Endometrial microvascular endothelial cells (primary cell): Measurements from ENCODE around the gene OPTN. TPM values are rescaled to one million over a fixed set of nuclear protein-coding genes. Genes with fewer than 3 reads are reported as not detected.

Experiments
- in situ Hi-C: cut with HindIII; loops from 2 replicates; pipeline ENCODE4 v1.10.0; 2017; ENCODE audit warnings: low sequenced_read_pairs, low pct_unique_long_range_greater_than_20kb; ENCODE audit errors: inconsistent ontology term
- total RNA-seq: library from RNA; depleted of rRNA; stranded (reverse); fragments of >200 nt; gene quantifications from one replicate; pipeline ENCODE4 v1.2.3, GENCODE V29; 2015; ENCODE audit errors: inconsistent ontology term

Gene OPTN
- total RNA-seq, 1 donor from 2014 or later: 52.0 TPM

DNA sequence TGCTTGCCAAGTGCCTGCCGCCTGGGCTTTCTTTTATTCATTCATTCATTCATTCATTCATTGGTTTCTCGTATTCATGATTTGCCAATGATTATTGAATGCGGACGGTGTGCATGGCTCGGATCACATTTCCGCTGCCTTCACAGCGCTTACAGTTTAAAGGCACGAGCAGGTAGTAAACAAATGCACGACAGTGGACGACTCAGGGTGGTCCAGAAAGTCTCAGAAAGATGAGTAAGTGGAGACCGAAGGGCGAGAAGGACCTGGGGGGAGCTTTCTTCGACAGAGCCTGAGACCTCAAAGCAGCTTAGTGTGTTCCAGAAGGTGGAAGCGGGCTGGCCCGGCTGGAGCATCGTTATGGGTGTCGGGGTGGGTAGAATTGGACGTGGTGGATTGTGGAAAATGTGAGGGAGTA, 61.9 kb downstream of the OPTN start:
- in situ Hi-C loops: no loop called here

DNA sequence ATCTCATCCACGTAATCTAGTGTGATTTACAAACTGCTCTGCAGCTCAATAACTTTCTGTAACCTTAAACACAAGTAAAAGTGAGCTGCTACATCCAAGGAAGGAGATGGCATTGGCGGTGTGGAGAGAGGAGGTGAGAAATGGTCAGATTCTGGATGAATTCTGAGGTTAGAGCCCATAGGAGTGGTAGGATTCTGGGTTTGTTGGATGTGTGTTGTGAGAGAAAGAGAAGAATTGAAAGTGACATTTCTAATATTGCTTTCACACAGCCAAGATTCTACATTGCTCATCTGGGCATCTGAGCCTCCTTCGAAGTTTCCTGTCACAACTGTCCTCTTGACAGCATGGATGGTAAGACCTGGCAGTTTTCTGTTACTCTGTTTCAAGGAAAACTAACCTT, 63.9 kb downstream of the OPTN start:
- in situ Hi-C loops: no loop called here

DNA sequence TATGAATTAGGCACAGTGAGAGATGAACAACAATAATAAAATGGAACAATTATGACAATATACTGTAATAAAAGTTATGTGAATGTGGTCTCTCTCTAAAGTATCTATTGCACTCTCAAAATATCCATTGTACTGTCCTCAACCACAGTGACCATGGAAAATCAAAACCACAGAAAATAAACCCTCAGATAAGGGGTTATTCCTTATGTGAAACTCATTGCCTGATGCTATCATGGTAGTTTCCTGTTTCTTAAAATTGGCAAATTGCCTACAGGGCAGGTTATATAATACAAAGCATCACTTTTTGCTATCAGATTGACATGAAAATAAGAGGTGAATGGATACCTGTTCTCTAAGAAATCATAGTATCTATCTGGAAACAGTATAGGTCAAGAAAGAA, 65.2 kb downstream of the OPTN start:
- in situ Hi-C loops: no loop called here

DNA sequence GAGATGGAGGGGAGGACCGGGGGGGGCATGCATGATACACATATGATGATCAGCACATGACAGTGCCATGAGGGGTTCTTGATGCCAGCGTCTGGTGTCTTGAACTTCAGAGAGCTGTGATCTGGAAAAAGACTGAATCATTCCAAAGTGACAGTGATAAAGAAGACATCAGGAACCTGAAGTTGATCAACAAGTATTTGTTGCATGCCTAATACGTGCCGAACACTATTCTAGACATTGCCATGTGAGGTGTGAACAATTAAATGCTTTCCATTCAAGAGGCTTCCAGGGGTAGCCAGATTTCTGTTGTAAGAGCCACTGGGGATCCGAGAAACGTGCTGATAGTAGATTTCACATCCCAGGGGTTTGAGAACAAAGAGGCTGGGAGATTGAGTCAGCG, 67.6 kb downstream of the OPTN start:
- in situ Hi-C loops: no loop called here

DNA sequence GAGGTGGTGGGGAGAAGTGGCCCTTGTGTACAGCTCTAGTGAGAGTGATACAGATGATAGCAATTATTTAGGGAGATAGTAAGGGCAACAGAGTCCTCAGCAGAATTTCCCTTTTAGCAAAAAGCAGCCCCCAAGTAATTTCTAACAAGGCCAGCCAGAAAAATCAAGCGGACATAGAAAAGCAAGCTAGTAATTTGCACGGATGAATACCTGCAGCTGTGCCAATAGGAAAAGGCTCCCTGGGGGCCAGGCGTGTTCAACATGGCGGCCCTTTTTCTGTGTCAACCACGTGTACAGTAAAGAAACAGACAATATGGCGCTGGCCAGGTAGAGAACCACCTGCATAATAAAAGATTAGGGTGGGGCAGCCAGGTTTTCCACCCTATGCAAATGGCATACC, 68.8 kb downstream of the OPTN start:
- in situ Hi-C loops: no loop called here

DNA sequence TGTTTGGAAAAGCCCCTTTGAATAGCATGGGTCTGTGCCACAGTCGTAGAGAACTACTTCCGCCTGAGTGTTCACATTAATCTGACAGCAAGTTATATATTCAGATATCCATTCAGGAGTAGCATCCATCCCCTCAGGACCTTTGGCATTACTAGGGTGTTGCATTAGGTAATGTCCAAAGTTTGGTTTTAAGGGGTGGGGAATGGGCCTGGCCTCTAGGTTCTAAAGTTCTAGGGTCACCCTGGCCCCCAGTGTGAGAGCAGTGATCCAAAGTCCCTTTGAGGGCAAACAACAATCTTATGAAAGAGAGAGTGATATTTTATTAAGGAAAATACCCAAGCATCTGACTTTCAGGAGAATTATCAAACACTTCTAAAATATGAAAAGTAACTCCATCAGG, 73.7 kb downstream of the OPTN start:
- in situ Hi-C loops: no loop called here

DNA sequence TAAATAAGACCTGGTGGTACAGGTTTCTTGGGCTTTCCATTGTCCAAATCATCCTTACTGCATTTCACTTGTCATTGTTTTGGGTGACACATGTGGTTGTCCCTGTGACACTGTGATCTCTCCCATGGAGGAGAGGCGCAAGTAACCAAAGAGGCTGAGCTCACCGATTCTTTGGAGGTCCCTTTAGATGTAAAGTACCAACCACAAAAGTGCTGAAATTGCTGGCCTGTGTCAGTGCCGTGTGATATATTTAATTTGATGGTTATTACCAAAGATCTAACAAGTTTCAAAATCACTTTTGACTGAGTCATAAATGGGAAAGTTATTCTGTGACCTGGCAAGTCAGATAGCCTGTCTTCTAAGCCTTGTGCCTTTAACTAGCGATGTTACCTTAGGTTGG, 80.8 kb downstream of the OPTN start:
- in situ Hi-C loops: no loop called here

DNA sequence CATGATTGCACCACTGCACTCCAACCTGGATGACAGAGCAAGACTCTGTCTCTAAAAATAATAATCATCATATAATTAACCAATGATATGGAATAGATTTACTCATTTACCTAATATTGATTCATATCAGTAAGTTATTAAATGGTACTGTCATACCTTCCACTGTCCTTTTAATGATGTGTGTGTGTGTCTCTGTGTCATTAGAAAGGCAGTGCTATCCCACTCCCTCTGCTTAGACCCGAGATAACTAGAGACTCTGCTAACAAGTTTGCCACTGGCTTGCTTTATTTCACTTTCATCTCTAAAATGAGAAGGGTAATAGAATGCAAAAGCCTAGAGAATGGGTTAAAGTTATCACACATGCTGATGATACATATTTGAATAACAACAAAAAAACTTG, 82.5 kb downstream of the OPTN start:
- in situ Hi-C loops: no loop called here

DNA sequence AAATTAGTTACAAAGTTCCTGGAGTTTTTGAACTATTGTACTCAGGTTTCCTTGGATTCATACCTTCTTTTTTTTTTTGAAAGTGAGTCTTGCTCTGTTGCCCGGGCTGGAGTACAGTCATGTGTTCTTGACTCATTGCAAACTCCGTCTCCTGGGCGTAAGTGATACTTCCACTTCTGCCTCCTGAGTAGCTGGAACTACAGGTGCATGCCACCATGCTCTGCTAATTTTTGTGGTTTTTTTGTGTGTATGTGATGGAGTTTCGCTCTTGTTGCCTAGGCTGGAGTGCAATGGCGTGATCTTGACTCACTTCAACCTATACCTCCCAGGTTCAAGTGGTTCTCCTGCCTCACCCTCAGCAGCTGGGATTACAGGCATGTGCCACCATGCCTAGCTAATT, 83.7 kb downstream of the OPTN start:
- in situ Hi-C loops: no loop called here

DNA sequence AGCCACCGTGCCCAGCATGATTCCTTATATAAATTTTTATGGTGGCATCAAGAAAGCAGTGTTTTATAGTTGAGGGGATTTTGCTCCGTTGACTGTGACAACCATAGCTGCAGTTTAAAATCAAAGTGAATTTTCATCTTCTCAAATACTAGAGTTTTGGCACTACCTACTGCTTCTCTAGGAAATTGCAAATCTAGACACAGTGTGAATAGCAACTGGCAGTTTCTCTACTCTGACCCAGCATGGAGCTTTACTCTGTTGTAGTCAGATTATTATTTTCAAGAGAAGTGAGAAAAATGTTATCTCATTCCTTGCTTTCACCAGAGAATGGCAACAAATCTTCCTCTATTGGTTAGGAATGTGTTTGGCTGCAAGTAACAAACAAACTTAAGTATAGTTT, 84.3 kb downstream of the OPTN start:
- in situ Hi-C loops: no loop called here

DNA sequence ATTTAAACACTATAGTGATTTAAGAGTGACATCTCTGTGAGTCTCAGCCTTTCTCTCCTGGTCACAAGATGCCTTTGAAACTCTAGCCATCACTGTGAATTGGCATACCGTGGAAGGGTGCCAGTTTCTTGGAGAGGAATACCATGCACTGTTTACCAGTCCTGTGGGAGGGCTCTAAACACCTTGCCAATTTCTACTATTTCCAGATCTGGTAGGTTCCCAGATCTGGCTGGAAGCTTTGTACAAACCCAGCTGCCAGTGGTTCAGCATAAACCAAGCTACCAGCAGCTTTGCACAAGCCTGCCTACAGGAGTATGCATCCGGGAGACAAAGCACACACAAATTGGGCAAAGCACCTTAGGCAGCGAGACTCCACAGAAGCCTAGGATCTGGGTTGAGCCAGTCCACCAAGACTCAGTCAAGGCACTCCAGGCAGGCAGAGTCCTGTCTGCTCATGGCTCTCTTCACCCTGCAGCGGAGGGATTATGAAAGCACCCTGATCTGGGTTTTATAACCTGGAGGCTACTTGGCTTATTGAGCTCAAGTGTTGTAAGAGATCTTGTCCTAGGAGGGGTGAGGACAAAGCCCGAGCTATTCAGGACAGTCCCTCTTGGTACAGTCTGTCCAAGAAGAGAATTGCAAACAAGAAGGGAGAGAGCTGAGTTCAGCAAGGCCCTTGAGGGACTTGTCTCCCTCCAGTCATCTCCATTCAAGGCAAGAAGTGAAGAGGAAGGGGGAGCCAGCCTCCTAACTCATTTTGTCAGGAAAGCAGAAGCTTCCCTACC, 85.0 kb downstream of the OPTN start:
- in situ Hi-C loops: no loop called here

DNA sequence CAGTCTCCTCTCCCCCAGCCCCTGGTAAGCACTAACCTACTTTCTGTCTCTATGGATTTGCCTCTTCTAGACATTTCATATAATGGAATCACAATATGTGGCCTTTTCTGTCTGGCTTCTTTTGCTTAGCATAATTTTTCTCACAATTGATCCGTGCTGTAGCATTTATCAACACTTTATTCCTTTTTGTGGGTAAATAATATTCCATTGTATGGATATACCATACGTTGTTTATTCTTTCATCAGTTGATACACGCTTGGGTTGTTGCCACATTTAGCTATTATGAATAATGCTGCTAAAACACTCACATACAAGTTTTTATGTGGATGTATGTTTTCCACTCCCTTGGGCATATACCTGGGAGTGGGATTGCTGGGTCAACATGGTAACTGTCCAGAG, 87.2 kb downstream of the OPTN start:
- in situ Hi-C loops: no loop called here

Other genes starting within 250 kb of the OPTN start
- 1.4 TPM for gene CCDC3, start 98.5 kb upstream of the OPTN start, total RNA-seq
- gene MCM10, start 61.4 kb downstream of the OPTN start, total RNA-seq: 15.8 TPM
- not detected for gene UCMA, start 134.2 kb downstream of the OPTN start, total RNA-seq
- gene PHYH, start 199.9 kb downstream of the OPTN start, total RNA-seq: 7.1 TPM
- 80.7 TPM for gene SEPHS1, start 248.1 kb downstream of the OPTN start, total RNA-seq